ENCODE results near the gene VWDE. TPM values are rescaled to one million over a fixed set of nuclear protein-coding genes. Genes with fewer than 3 reads are reported as not detected.

The VWDE gene
- total and polyA plus RNA-seq, 2 of the 13 experiments (the other 11 are each of a cell fraction or from before 2014, with no cell fraction given) = 0.12 to 0.27 TPM

DNA sequence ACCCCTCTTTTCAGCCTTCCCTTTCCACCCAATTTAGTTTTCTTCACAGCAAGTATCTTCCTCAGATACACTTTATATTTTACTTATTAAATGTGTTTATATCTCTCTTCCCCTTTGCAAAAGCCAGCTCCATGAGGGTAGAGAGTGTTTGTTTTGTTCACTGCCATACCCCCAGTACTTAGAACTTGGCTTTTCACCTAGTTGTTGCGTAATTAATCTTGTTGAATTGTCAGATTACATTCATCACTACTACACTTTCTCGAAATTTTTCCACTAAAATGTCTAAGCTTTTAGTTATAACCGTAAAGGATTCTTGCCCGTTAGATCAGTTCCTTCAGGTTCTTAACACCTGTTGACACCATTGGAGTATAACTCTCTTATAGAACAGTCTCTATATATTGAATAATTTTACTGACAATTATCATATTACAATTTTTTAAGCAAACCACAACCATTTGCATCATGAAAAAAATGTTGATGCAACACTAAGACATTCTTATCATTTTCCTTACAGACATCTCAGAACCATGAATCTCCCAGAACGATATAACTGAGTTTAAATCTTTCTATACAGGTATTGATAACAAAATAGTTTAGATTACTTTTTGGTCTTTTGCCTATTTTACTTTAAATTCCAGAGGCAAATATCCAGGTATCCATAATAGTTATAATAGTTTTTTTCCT is 29.9 kb downstream of the VWDE start:
- Histone ChIP-seq H3K27ac (ENCODE audit: extremely low read length, insufficient read depth, low read length) (no peak overlapping the region), H4K20me1 (ENCODE audit: insufficient read depth, low read length) (no peaks in the 10 kb centered on the region), H3K79me2 (ENCODE audit: insufficient read depth, low read length) (no peaks in the 10 kb centered on the region), H3K4me1 (ENCODE audit: insufficient read depth, low read length) (0 out of 2 replicates have a peak, but pooled peaks cover 6% of the 10 kb centered on the region), H2AFZ (ENCODE audit: low read length) (no peak overlapping the region), H3K9me3 (ENCODE audit: low read length) (no peaks in the 10 kb centered on the region), H3K27me3 (ENCODE audit: control insufficient read depth in 1 of 2, insufficient read depth in 2 of 2, low read length in 2 of 2) (no peaks in the 10 kb centered on the region), H3K4me2 (ENCODE audit: low read depth, low read length) (no peak overlapping the region), H3K36me3 (replicated peaks in 1 of 2; ENCODE audit: control insufficient read depth in 1 of 2, insufficient read depth in 2 of 2, low read length in 2 of 2) (no peaks in the 10 kb centered on the region), H3K9ac (ENCODE audit: insufficient read depth, low read depth, low read length) (no peak overlapping the region), H3K4me3 (replicated peaks in 1 of 3; ENCODE audit: insufficient read depth in 1 of 3, low read depth in 2 of 3, low read length in 3 of 3) (no peak overlapping the region)
- POLR2A ChIA-PET = no interaction called here
- ATAC-seq (no peak), DNase-seq (ENCODE audit: low spot score) (no peak), FAIRE-seq (no peak)
- in situ Hi-C loops (cut with HindIII; ENCODE audit: extremely low pct_ligation_motif_present, low pct_unique_long_range_greater_than_20kb) = no loop called here
- no TSS peak for BruUV-seq (replicated peaks)
- TF ChIP-seq CEBPB (IDR thresholded peaks at IDR 0.05; ENCODE audit: borderline replicate concordance, low read depth, low read length) (peak; percentile 66), ZNF333 (CRISPR knock-in tag; IDR thresholded peaks at IDR 0.05; ENCODE audit: borderline replicate concordance) (no peak), SIN3A (IDR thresholded peaks at IDR 0.05; ENCODE audit: borderline replicate concordance, low read depth, low read length) (no peak)
- TF ChIP-seq, protein P1, sequence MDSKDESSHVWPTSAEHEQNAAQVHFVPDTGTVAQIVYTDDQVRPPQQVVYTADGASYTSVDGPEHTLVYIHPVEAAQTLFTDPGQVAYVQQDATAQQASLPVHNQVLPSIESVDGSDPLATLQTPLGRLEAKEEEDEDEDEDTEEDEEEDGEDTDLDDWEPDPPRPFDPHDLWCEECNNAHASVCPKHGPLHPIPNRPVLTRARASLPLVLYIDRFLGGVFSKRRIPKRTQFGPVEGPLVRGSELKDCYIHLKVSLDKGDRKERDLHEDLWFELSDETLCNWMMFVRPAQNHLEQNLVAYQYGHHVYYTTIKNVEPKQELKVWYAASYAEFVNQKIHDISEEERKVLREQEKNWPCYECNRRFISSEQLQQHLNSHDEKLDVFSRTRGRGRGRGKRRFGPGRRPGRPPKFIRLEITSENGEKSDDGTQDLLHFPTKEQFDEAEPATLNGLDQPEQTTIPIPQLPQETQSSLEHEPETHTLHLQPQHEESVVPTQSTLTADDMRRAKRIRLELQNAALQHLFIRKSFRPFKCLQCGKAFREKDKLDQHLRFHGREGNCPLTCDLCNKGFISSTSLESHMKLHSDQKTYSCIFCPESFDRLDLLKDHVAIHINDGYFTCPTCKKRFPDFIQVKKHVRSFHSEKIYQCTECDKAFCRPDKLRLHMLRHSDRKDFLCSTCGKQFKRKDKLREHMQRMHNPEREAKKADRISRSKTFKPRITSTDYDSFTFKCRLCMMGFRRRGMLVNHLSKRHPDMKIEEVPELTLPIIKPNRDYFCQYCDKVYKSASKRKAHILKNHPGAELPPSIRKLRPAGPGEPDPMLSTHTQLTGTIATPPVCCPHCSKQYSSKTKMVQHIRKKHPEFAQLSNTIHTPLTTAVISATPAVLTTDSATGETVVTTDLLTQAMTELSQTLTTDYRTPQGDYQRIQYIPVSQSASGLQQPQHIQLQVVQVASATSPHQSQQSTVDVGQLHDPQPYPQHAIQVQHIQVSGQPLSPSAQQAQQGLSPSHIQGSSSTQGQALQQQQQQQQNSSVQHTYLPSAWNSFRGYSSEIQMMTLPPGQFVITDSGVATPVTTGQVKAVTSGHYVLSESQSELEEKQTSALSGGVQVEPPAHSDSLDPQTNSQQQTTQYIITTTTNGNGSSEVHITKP (CRISPR knock-in tag; IDR thresholded peaks at IDR 0.05; ENCODE audit: low read depth) = no peak
- CTCF ChIA-PET (ENCODE audit: low intra/inter-chr PET ratio, low total read pairs) = no interaction called here
- 35% methylated on average over 5 of the region's 5 CpGs for WGBS (ENCODE audit: low lambda C conversion rate)
- intact Hi-C loops (cut with micrococcal nuclease; ENCODE audit: unreplicated experiment) = no loop called here

All from HepG2 (cell line).